ENCODE measurements around the gene UBB.

Gene UBB

GRCh38 chr17:16380640-16381495 is at the start of gene UBB:
UBB (plus strand) TSS chr17:16381091; CDS start chr17:16381908, 817 bp downstream.
- in situ Hi-C loops (cut with MboI; ENCODE audit: low sequenced_read_pairs) = no loop called here

DNA sequence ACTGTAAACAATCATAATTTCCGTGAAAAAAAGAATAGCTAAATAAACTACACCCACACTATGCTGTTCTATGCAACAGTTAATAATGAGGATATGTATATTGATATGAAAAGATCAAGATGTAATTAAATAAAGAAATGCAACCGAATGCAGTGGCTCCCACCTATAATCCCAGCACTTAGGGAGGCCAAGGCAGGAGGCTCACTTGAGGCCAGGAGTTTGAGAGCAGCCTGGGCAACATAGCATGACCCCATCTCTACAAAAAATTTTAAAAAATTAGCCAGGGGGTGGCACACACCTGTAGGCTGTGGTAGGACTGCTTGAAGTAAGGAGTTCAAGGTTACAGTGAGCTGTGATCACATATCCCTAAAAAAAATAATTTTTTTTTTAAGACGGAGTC is 42.5 kb upstream of the UBB start:
- in situ Hi-C loops (cut with MboI; ENCODE audit: low sequenced_read_pairs) = no loop called here

- in situ Hi-C loops (cut with MboI; ENCODE audit: low sequenced_read_pairs) = no loop called here
Observed at GRCh38 chr17:16339402-16339801, 41.5 kb upstream of the UBB start.

- in situ Hi-C loops (cut with MboI; ENCODE audit: low sequenced_read_pairs) = no loop called here
Observed at GRCh38 chr17:16339959-16340358, 40.9 kb upstream of the UBB start.

DNA sequence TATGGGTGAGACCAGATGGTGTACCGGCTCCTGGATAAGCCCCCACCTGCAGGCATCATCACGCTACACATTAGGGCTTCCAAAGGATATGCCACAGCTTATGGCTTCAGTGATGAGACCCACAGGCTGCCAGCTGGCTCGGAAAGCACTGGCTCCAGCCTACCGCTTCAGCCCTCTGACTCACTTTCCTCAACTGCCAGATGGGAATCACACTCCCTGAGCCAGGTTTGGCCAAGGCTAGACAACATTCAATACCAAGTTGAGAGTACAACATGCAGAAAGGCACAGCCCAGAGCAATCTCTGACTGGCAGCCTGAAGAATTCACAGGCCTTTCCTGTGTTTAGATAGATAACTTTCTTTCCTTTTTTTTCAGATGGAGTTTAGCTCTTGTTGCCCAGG is 37.9 kb upstream of the UBB start:
- in situ Hi-C loops (cut with MboI; ENCODE audit: low sequenced_read_pairs) = no loop called here

- in situ Hi-C loops (cut with MboI; ENCODE audit: low sequenced_read_pairs) = no loop called here
Observed at GRCh38 chr17:16343569-16343968, 37.3 kb upstream of the UBB start.

GRCh38 chr17:16345565-16345964 is 35.3 kb upstream of the UBB start:
- in situ Hi-C loops (cut with MboI; ENCODE audit: low sequenced_read_pairs) = no loop called here

DNA sequence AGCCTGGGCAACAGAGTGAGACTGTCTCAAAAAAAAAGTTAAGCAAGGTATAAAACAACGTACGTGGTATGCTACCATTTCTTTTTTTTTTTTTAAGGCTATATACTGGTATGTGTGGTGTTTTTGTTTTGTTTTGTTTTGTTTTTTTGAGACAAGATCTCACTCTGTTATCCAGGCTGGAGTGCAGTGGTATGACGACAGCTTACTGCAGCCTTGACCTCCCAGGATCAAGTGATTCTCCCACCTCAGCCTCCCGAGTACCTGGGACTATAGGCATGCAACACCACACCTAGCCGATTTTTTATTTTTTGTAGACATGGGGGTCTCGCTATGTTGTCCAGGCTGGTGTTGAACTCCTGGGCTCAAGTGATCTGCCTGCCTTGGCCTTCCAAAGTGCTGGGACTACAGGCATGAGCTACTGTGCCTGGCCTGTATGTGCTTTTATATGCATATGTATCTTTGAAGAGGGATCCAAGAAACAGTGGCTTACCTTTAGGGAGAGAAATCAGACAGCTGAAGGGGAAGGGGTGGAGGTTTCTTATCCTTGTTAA is 34.1 kb upstream of the UBB start:
- in situ Hi-C loops (cut with MboI; ENCODE audit: low sequenced_read_pairs) = no loop called here

DNA sequence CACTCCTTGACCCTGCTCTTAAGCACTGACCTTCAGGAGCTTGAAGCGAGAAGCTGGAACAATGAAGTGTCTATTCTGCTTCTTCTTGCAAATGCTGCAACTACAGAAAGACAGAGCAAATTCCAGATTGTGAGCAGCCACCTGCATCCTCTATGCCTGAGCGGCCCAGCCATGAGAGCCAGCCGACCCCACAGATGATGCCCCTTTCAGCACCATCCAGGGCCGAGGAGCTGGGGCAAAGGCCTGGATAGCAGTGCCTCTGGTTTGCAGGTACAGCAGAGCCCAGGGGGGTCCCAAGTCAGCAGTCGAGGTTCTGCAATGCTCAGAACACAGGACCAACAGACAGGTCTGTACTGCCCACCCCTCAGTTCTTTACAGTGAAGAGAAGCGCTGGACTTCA is 32.3 kb upstream of the UBB start:
- in situ Hi-C loops (cut with MboI; ENCODE audit: low sequenced_read_pairs) = no loop called here

- in situ Hi-C loops (cut with MboI; ENCODE audit: low sequenced_read_pairs) = no loop called here
Observed at GRCh38 chr17:16349431-16349830, 31.5 kb upstream of the UBB start.

DNA sequence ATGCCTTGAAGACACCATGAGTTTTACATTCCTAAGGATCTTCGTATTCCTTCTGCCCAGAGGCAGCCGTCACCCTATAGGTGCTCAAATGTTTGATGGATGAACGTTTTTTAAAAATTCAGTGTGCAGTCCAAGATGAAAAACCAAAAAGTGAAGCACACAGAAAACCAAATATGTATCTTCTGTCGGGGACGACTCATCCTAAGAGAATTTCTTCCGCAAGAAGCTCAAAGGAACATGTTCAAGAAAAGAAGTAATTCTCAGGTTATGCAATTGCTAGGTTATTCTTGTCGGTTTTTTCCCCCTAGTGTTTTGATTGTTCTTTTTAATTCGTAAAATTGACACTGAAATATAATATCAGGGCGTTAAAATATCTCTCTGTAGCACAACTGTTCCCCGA is 29.1 kb upstream of the UBB start:
- in situ Hi-C loops (cut with MboI; ENCODE audit: low sequenced_read_pairs) = no loop called here

GRCh38 chr17:16352303-16352666 is 28.6 kb upstream of the UBB start:
- in situ Hi-C loops (cut with MboI; ENCODE audit: low sequenced_read_pairs) = no loop called here

GRCh38 chr17:16352667-16353316 is 28.1 kb upstream of the UBB start:
- in situ Hi-C loops (cut with MboI; ENCODE audit: low sequenced_read_pairs) = no loop called here

- in situ Hi-C loops (cut with MboI; ENCODE audit: low sequenced_read_pairs) = no loop called here
Observed at GRCh38 chr17:16353317-16354174, 27.3 kb upstream of the UBB start, which contains the start of gene CENPV. CENPV (minus strand) TSS chr17:16353469; CDS start chr17:16353436, 33 bp downstream.

GRCh38 chr17:16354585-16354984 is 26.3 kb upstream of the UBB start:
- in situ Hi-C loops (cut with MboI; ENCODE audit: low sequenced_read_pairs) = no loop called here

GRCh38 chr17:16358394-16358793 is 22.5 kb upstream of the UBB start:
- in situ Hi-C loops (cut with MboI; ENCODE audit: low sequenced_read_pairs) = no loop called here

GRCh38 chr17:16361874-16362273 is 19.0 kb upstream of the UBB start:
- in situ Hi-C loops (cut with MboI; ENCODE audit: low sequenced_read_pairs) = no loop called here

DNA sequence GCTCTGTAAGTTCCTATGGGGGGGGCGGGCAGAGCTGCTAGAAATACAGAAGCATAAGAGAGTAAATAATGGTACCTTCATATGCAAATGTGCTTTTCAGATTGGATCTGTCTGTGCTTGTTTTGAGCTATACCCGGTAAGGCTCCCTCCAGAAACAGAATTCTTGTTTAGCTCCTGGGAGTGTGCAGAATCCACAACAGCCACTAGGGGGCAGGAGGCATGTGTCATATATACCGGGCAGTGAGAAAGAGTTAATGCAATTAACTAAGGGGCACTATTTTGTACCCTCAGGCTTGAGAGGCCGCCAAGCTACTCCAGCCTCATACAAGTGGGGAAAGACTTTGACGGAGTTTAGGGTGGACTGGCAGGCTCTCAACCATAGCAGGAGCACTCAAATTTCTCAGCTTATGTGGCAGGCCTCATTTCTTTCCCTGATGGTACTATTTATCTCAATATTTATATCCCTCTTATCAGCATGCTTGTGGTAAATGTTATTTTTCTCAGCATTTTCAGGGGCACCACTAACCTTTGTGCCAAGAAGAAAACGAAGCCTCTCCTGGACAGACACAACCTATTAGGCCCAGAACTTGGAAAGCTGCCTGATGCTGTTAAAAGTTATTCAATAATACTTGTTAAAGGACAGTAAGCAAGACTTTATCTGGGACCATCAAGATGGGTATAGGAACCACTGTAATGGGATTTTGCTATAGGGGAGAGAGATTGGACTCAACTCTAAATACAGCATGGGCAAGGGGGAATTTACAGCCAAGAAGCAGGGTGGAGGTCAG is 16.9 kb upstream of the UBB start:
- in situ Hi-C loops (cut with MboI; ENCODE audit: low sequenced_read_pairs) = no loop called here

DNA sequence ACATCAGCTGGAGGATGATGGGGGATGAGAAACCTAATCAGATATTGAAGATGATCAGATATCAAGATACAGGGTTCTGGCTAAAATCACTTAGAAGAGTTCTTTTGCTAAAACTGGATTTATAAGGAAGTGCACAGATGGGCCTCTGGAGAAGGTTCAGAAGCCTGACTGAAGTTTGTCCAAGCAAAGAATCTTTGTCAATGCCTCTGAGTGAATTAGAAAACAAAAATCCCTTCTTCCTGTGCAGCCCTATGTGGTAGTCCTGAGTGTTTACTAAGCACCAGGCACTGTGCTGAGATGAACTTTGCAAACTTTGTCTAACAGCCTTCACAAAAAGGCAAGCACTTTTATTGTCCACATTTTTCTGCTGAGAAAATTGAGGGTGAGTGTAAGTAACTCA is 16.3 kb upstream of the UBB start:
- in situ Hi-C loops (cut with MboI; ENCODE audit: low sequenced_read_pairs) = no loop called here

- in situ Hi-C loops (cut with MboI; ENCODE audit: low sequenced_read_pairs) = no loop called here
Observed at GRCh38 chr17:16371742-16372141, 9.1 kb upstream of the UBB start.
